HL-60 (cell line): ENCODE data around the gene AFDN.

ENCODE experiments used
- DNase-seq, 2 experiments: peaks; one replicate each; pipeline ENCODE4 v3.0.0-alpha.2; 2010 to 2020; ENCODE audit warnings: low read depth in 1 of 2, low spot score in 1 of 2
- H3K27ac ChIP-seq: fragments of 250-450 bp; sonication (Bioruptor Pico); replicated peaks from 2 replicates; pipeline ENCODE4 v1.5.1; 2020; ENCODE audit warnings: mild to moderate bottlenecking, moderate library complexity
- H3K27me3 ChIP-seq: fragments of 250-450 bp; sonication (Bioruptor Pico); 2 replicates; pipeline ENCODE4 v1.5.1; 2021; ENCODE audit warnings: mild to moderate bottlenecking, moderate library complexity; ENCODE audit not compliant: insufficient read depth, poor library complexity, severe bottlenecking
- H3K4me3 ChIP-seq: replicated peaks from 2 replicates; pipeline ENCODE4 v1.5.1; 2011; ENCODE audit warnings: mild to moderate bottlenecking, control low read depth, low read length; ENCODE audit not compliant: insufficient read depth
- CTCF ChIP-seq: IDR thresholded peaks from one replicate; pipeline ENCODE4 v1.5.1; 2011; ENCODE audit warnings: low read length, control low read depth, inconsistent platforms; ENCODE audit not compliant: insufficient read depth
- GABPA ChIP-seq: IDR thresholded peaks from 2 replicates; pipeline ENCODE4 v1.6.1; 2012; ENCODE audit warnings: low read depth
- POLR2AphosphoS5 ChIP-seq: IDR thresholded peaks from 2 replicates; pipeline ENCODE4 v1.6.1; 2012; ENCODE audit warnings: low read depth
- REST ChIP-seq: IDR thresholded peaks from 2 replicates; pipeline ENCODE4 v1.6.1; 2012; ENCODE audit warnings: low read depth; ENCODE audit not compliant: insufficient replicate concordance
- SPI1 ChIP-seq: IDR thresholded peaks from 2 replicates; pipeline ENCODE4 v1.6.1; 2012; ENCODE audit warnings: low read depth, mild to moderate bottlenecking, borderline replicate concordance

AFDN gene

GRCh38 chr6:167912494-167912893, 85.8 kb downstream of the AFDN start:
- TF ChIP-seq SPI1 (no peak), POLR2AphosphoS5 (no peak), CTCF (no peak), GABPA (no peak), REST (no peak)
- H3K27ac ChIP-seq, result no peak overlapping the region
- no peak for DNase-seq
- no peak overlapping the region for H3K4me3 ChIP-seq
- H3K27me3 ChIP-seq, result no peaks in the 10 kb centered on the region

- Histone ChIP-seq H3K27me3 (no peaks in the 10 kb centered on the region), H3K4me3 (no peak overlapping the region), H3K27ac (no peak overlapping the region)
- TF ChIP-seq CTCF, result no peak
- no peak for TF ChIP-seq GABPA
- TF ChIP-seq POLR2AphosphoS5, result no peak
- no peak for TF ChIP-seq REST
- no peak for TF ChIP-seq SPI1
- no peak for DNase-seq
These were observed 87.0 kb downstream of the AFDN start for GRCh38 chr6:167913699-167914098.

- H3K27me3 ChIP-seq, result no peaks in the 10 kb centered on the region
- no peak for DNase-seq
- TF ChIP-seq REST (no peak), POLR2AphosphoS5 (no peak), SPI1 (no peak), GABPA (no peak), CTCF (no peak)
- H3K4me3 ChIP-seq, result no peak overlapping the region
- no peak overlapping the region for H3K27ac ChIP-seq
These were observed 88.4 kb downstream of the AFDN start for GRCh38 chr6:167915139-167915538.
